Activated CD4-positive, alpha-beta T cell treated with anti-CD3 and anti-CD28 coated beads for 36 hours (primary cell): ENCODE results near the gene APBB1IP. TPM values are rescaled to one million over a fixed set of nuclear protein-coding genes. Genes with fewer than 3 reads are reported as not detected.

Source experiments
- total RNA-seq, 2 experiments: library from RNA; stranded (reverse); gene quantifications; one replicate each; pipeline ENCODE4 v1.2.3, GENCODE V29; 2021

The APBB1IP gene
- total RNA-seq, 2 experiments from 2014 or later = 53.3 to 66.4 TPM

Other genes starting within 250 kb of the APBB1IP start
- gene GAD2, start 221.6 kb upstream of the APBB1IP start, total RNA-seq = not detected